Measurements from ENCODE around the gene EMP1.

Gene EMP1

GRCh38 chr12:13198241-13198640 lies 1.7 kb downstream of the EMP1 start:
- DNase-seq (ENCODE audit: low read depth), result no peak

DNA sequence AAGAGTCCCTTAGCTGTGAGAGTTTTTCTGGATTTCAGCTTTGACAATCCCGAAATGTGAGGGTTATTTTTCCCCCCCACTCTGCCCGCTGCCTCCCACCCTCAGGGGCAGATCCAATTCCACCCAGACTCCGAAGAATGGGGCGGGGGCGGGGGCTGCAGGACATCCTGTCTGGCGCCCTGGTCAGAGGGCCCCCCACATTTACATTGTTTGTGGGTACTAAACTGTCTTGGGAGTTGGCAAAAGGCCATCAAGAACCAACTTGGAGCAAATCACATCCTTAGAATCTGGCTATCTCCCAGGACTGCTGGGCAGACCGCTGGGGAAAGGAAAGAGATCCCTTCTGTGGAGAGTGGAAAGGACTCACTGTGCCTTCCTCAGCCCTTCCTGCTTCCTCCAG lies 2.4 kb downstream of the EMP1 start:
- DNase-seq (ENCODE audit: low read depth), result no peak

DNA sequence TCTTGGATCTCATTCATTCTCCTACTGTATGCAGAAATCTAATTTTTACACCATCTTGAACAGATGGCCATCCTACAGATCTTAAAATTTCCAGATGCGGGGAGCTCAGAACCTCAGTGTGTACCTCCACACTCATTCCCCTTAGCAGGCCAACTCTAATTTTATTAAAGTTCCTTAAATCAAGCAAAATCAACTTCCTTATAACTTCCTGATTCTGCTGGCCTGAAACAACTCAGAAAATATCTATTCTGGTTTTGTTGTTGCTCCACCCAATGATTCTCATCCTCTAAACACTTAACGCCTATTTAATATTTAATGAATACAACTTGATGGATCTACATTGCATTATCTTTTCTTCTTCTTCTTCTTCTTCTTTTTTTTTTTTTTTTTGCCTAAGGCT lies 3.1 kb downstream of the EMP1 start:
- no peak for DNase-seq (ENCODE audit: low read depth)

DNA sequence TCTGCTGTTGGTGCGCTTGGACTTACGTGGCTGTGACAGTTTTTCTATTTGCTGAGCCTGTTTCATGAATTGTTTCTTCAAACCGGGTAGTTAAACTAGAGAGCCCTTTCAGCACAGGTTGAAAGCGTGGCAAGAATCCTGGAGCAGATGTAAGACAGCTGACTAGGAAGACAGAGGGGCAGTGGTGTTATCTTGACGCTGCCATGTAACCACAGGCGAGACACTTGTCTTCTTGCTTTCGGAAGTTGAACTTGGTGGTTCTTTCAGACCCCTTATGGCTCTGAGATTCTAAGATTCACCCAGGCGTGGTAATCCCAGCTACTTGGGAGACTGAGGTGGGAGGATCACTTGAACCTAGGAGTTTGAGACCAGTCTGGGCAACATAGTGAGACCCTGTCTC lies 4.3 kb downstream of the EMP1 start:
- DNase-seq (ENCODE audit: low read depth), result peak; percentile 27

GRCh38 chr12:13203034-13203922 lies 6.8 kb downstream of the EMP1 start:
- DNase-seq (ENCODE audit: low read depth), result no peak

- no peak for DNase-seq (ENCODE audit: low read depth)
Measured at GRCh38 chr12:13204428-13204827, 7.9 kb downstream of the EMP1 start.

- no peak for DNase-seq (ENCODE audit: low read depth)
Measured at GRCh38 chr12:13205809-13206559, 9.5 kb downstream of the EMP1 start.

DNA sequence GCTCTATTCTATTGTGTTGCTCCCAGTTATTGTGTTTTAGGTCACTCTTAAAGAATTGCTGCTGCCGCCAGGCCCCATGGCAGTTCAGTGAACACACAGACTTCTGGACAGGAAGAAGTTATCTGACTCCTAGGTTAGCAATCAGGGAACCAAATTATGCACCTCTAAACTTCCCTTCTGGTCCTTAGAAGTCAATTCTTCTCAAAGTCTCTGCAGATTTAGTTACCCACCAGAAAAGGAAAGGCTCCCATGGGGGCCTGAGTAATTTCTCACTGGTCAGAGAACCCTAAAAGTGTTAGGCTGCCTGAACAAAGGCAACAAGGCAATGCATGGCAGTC lies 10.0 kb downstream of the EMP1 start:
- no peak for DNase-seq (ENCODE audit: low read depth)

- DNase-seq (ENCODE audit: low read depth), result no peak
Measured at GRCh38 chr12:13208533-13209435, 12.3 kb downstream of the EMP1 start.

GRCh38 chr12:13209436-13210235 lies 13.1 kb downstream of the EMP1 start:
- DNase-seq (ENCODE audit: low read depth), result no peak

DNA sequence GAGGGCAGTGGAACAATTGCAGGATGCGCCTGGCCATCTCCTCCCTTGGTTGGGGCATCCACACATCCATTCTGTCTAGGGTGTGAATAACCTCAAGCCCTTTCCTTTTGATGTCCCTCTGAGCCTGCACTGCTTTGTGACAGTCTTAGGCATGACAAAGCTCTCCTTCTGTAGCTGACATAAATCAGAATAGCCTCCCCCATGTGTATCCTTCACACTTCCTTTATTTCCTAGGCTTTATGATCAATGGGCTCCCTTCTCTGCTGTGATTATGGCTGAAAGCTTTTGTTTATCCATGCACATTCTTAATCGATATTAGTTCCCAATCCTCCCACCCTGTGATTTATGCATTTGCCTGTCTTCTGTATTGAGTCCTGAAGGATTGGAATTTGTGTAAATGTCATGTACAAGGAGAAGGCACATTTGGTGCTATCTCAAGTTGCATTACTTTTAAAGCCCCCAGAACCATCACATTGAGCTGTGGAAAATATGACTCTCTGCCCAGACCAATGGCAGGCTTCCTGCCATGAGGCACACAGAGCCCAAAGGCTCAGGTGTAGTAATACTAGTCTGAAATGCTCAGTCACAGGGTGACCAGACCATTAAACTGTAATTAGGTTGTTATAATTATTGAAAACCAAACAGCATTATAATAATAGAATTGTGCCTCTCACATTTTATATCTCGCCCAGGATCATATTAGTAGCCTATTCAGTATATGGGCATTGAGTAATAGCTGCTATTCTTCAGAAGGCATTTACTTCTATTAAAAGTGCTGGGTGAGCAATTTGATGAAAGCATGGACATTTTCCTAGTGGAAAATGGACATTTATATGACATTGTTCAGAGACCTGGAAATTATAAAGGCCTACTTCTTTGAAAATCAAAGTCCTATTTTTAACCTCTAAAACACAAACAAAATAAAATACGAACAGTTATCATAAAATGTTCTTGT lies 14.0 kb downstream of the EMP1 start:
- DNase-seq (ENCODE audit: low read depth), result no peak

GRCh38 chr12:13211191-13211858 lies 14.8 kb downstream of the EMP1 start:
- no peak for DNase-seq (ENCODE audit: low read depth)

- no peak for DNase-seq (ENCODE audit: low read depth)
Measured at GRCh38 chr12:13211859-13212664, 15.5 kb downstream of the EMP1 start.

DNA sequence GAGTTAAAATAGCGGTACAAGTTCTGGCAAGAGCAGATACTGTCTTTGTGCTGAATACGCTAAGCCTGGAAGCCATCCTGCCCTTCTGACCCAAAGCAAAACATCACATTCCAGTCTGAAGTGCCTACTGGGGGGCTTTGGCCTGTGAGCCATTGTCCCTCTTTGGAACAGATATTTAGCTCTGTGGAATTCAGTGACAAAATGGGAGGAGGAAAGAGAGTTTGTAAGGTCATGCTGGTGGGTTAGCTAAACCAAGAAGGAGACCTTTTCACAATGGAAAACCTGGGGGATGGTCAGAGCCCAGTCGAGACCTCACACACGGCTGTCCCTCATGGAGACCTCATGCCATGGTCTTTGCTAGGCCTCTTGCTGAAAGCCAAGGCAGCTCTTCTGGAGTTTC lies 18.5 kb downstream of the EMP1 start:
- DNase-seq (ENCODE audit: low read depth), result no peak

- DNase-seq (ENCODE audit: low read depth), result no peak
Measured at GRCh38 chr12:13218641-13219040, 22.1 kb downstream of the EMP1 start.

GRCh38 chr12:13219320-13219719 lies 22.8 kb downstream of the EMP1 start:
- DNase-seq (ENCODE audit: low read depth), result no peak

DNA sequence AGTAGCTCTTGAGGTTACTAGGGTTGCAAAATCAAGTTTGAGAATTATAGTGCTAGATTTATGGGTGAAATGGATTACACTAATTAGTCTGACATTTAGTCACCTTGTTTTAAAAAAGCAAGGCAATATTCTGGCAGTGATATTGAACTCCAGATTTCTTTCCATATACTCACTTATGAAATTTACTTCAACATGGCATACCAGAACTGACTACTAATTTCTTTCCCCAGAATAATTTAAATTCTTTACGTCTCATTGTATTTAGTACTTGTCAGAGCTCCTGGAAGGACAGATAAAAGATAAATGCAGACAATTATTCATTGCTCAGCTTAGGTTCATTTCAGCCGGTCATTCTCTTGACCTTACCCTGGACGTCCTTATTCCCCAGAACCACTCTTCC lies 24.3 kb downstream of the EMP1 start:
- no peak for DNase-seq (ENCODE audit: low read depth)

DNA sequence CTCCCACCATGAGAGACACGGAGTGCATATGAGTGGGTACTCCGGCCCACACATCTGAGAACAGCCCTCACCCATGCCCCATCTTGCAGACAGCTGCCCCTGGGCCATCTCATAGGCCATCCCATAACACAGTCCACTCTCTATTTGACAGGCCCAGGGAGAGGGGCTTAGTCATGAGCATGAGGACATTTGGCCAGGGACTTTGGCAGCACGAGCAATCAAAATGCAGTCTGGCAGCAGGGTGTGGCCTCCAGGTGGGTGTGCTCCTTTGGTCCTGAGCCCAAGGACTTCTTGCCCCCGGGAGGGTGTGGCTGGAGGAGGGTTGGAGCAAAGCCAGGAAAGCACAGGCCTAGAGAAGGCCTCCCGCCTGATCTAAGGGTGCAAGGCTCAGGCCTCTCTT lies 25.6 kb downstream of the EMP1 start:
- DNase-seq (ENCODE audit: low read depth), result no peak

- no peak for DNase-seq (ENCODE audit: low read depth)
Measured at GRCh38 chr12:13223179-13223804, 26.8 kb downstream of the EMP1 start.

Measured in CMK (cell line).